GM12878 (cell line): Measurements from ENCODE around the gene LRRC10B. TPM values are rescaled to one million over a fixed set of nuclear protein-coding genes. Genes with fewer than 3 reads are reported as not detected.

Source experiments
- ATAC-seq: fragments of 200-7000 bp; cut with Tn5 transposase; 3 replicates; pipeline ENCODE4 v1.9.1; 2020; ENCODE audit warnings: mild to moderate bottlenecking, moderate library complexity
- BruUV-seq: library from RNA; stranded (reverse); fragments of 400-500 nt; replicated peaks from 2 replicates; lab custom pipeline; 2021; lab: Mats Ljungman, UMichigan
- CTCF ChIA-PET: fragments of 300-600 bp; sonication (Branson Sonifier 250); formaldehyde crosslinking; extraction: SDS; loops from one replicate; lab custom pipeline; 2021; ENCODE audit warnings: inconsistent platforms; lab: Yijun Ruan, JAX
- POLR2A ChIA-PET: fragments of 350-600 bp; formaldehyde crosslinking; extraction: SDS; loops from one replicate; lab custom pipeline; 2021; ENCODE audit warnings: inconsistent platforms; lab: Charles Lee
- RAD21 ChIA-PET: fragments of 300-600 bp; sonication (Branson Sonifier 250); formaldehyde crosslinking; loops from one replicate; lab custom pipeline; 2023; ENCODE audit warnings: antibody characterized with exemption; ENCODE audit not compliant: unreplicated experiment; lab: Charles Lee
- SMC1A ChIA-PET: fragments of 300-600 bp; sonication (Branson Sonifier 250); formaldehyde crosslinking; loops from one replicate; lab custom pipeline; 2023; ENCODE audit not compliant: unreplicated experiment, uncharacterized antibody; lab: Charles Lee
- DNase-seq: peaks from one replicate; pipeline ENCODE4 v3.0.0-alpha.2; 2011; ENCODE audit warnings: low read depth, low spot score
- FAIRE-seq: peaks from 3 replicates; lab custom pipeline; 2011; peaks lifted over from hg19 to GRCh38; lab: Jason Lieb, UNC
- H2AFZ ChIP-seq: 2 replicates; pipeline ENCODE4 v1.6.0; 2011; ENCODE audit warnings: low read depth, low read length, control low read depth; ENCODE audit not compliant: control insufficient read depth
- H3K27ac ChIP-seq: 2 replicates; pipeline ENCODE4 v1.5.1; 2011; ENCODE audit warnings: control low read depth; ENCODE audit not compliant: control insufficient read depth, insufficient read depth
- H3K27me3 ChIP-seq, 2 experiments: replicated peaks in 1 of 2; 2 replicates each; pipeline versions ENCODE4 v1.6.0 to v1.6.1; 2011; ENCODE audit warnings: low read length in 1 of 2; ENCODE audit not compliant: control insufficient read depth in 2 of 2, insufficient read depth in 2 of 2
- H3K36me3 ChIP-seq, 2 experiments: 2 replicates each; pipeline ENCODE4 v1.5.1; 2011; ENCODE audit warnings: low read length in 1 of 2; ENCODE audit not compliant: control insufficient read depth in 2 of 2, insufficient read depth in 2 of 2
- H3K4me1 ChIP-seq: 2 replicates; pipeline ENCODE4 v1.6.1; 2011; ENCODE audit warnings: mild to moderate bottlenecking, low read length, moderate library complexity, mixed read lengths; ENCODE audit not compliant: control insufficient read depth, insufficient read depth
- H3K4me2 ChIP-seq: 2 replicates; pipeline ENCODE4 v1.6.0; 2011; ENCODE audit warnings: control low read depth; ENCODE audit not compliant: control insufficient read depth, insufficient read depth
- H3K4me3 ChIP-seq: fragments of 200-600 bp; sonication (generic); 2 replicates; pipeline ENCODE4 v1.5.1; 2016
- H3K79me2 ChIP-seq: 2 replicates; pipeline ENCODE4 v1.6.0; 2011; ENCODE audit warnings: low read length; ENCODE audit not compliant: control insufficient read depth, insufficient read depth
- H3K9ac ChIP-seq: 2 replicates; pipeline ENCODE4 v1.8.0; 2011; ENCODE audit warnings: low read length, control low read depth, mixed read lengths; ENCODE audit not compliant: control insufficient read depth, insufficient read depth
- H3K9me3 ChIP-seq: replicated peaks from 3 replicates; pipeline ENCODE4 v1.5.1; 2011; ENCODE audit warnings: mild to moderate bottlenecking, low read length; ENCODE audit not compliant: control insufficient read depth, insufficient read depth
- H4K20me1 ChIP-seq: 2 replicates; pipeline ENCODE4 v1.6.0; 2011; ENCODE audit not compliant: control insufficient read depth, insufficient read depth
- CHD2 ChIP-seq: IDR thresholded peaks from 2 replicates; pipeline ENCODE4 v1.6.1; 2011; ENCODE audit warnings: low read depth, low read length, improper control_type of control experiment, borderline replicate concordance
- EED ChIP-seq: sonication (generic); IDR thresholded peaks from 2 replicates; pipeline ENCODE4 v1.6.1; 2016; ENCODE audit warnings: antibody characterized with exemption, low read depth
- ESRRA ChIP-seq: IDR thresholded peaks from 2 replicates; pipeline ENCODE4 v1.6.1; 2012; ENCODE audit warnings: mild to moderate bottlenecking, low read length, improper control_type of control experiment
- ETV6 ChIP-seq, 2 experiments: fragments of 450-650 bp in 1 of 2; IDR thresholded peaks in 1 of 2; conservative IDR thresholded peaks in 1 of 2; 2 replicates each; pipeline ENCODE4 v1.6.1; 2014; ENCODE audit warnings: antibody characterized with exemption in 1 of 2, borderline replicate concordance in 1 of 2, low read depth in 1 of 2, mild to moderate bottlenecking in 1 of 2, moderate library complexity in 1 of 2
- FOXM1 ChIP-seq: IDR thresholded peaks from 2 replicates; pipeline ENCODE4 v1.6.1; 2012; ENCODE audit warnings: low read depth, mild to moderate bottlenecking, inconsistent platforms, low read length, moderate library complexity
- IRF4 ChIP-seq: IDR thresholded peaks from 2 replicates; pipeline ENCODE4 v1.6.1; 2011; ENCODE audit warnings: low read depth, low read length
- IRF5 ChIP-seq: fragments of 450-650 bp; IDR thresholded peaks from 2 replicates; pipeline ENCODE4 v1.6.1; 2017; ENCODE audit warnings: borderline replicate concordance
- NFIC ChIP-seq: IDR thresholded peaks from 2 replicates; pipeline ENCODE4 v1.6.1; 2012; ENCODE audit warnings: low read depth, mild to moderate bottlenecking, inconsistent platforms, low read length, moderate library complexity
- SMC3 ChIP-seq: IDR thresholded peaks from 2 replicates; pipeline ENCODE4 v1.6.1; 2011; ENCODE audit warnings: low read length, improper control_type of control experiment, borderline replicate concordance
- ZBED1 ChIP-seq: IDR thresholded peaks from 2 replicates; pipeline ENCODE4 v1.6.1; 2016; ENCODE audit warnings: borderline replicate concordance
- ZBTB4 ChIP-seq: fragments of 450-650 bp; formaldehyde crosslinking; IDR thresholded peaks from 2 replicates; pipeline ENCODE4 v1.4.0; 2022; ENCODE audit warnings: mild to moderate bottlenecking, moderate library complexity
- ZZZ3 ChIP-seq: IDR thresholded peaks from 2 replicates; pipeline ENCODE4 v1.6.1; 2011; ENCODE audit warnings: low read depth; ENCODE audit not compliant: control insufficient read depth, insufficient read length
- WGBS: methylation state at CpG from one replicate; pipeline ENCODE4 v1.1.6; 2016; ENCODE audit warnings: low lambda C conversion rate; ENCODE audit not compliant: insufficient replicate concordance, insufficient coverage; ENCODE audit errors: missing lambda C conversion rate; 5-methylcytosine and 5-hydroxymethylcytosine counted together
- in situ Hi-C: fragments of 300-500 bp; cut with MboI; formaldehyde crosslinking; loops from 9 replicates; pipeline ENCODE4 v1.14.3; 2018; ENCODE audit warnings: mixed read lengths
- intact Hi-C: fragments of 100-400 bp; cut with micrococcal nuclease; formaldehyde crosslinking; loops from one replicate; pipeline ENCODE4 v1.14.2; 2022; ENCODE audit not compliant: unreplicated experiment
- polyA plus RNA-seq, 11 experiments: library from polyadenylated mRNA; depleted of rRNA in 4 of 11; unstranded in 6 of 11; stranded (reverse) in 5 of 11; fragments of >200 nt; fragmentation: Nextera tagmentation in 4 of 11; fragmentation: Illumina TruSeq in 1 of 11; extraction: Ambion mirVana in 4 of 11; extraction: Trizol in 1 of 11; gene quantifications; 1 replicate in 1 of 11; 2 replicates in 10 of 11; pipeline versions ENCODE4 v1.2.1 to v1.2.3, GENCODE V29; 2011 to 2016; ENCODE audit warnings: inconsistent platforms in 2 of 11, missing spikeins in 2 of 11, low read depth in 1 of 11
- total RNA-seq, 4 experiments: library from RNA; depleted of rRNA in 3 of 4; stranded (reverse); fragments of >200 nt in 3 of 4; fragmentation: Illumina TruSeq in 1 of 4; extraction: Trizol in 1 of 4; gene quantifications; 2 replicates each; pipeline versions ENCODE4 v1.2.1 to v1.2.3, GENCODE V29; 2013 to 2021

LRRC10B gene
- total and polyA plus RNA-seq, 10 of the 15 experiments (the other 5 are each of a cell fraction or from before 2014, with no cell fraction given) = not detected

- H2AFZ ChIP-seq = no peak overlapping the region
- no peak overlapping the region for H3K4me2 ChIP-seq
- TF ChIP-seq NFIC (no peak), IRF4 (no peak), IRF5 (no peak), EED (no peak), ZBED1 (no peak)
- H3K79me2 ChIP-seq = no peaks in the 10 kb centered on the region
- POLR2A ChIA-PET = no interaction called here
- WGBS = 56% methylated on average over 4 of the region's 4 CpGs
- CTCF ChIA-PET = interaction anchor here (1.1 to 1.7 kb wide), 2 partner anchors 18 to 30 kb away, joined by 3 to 4 read pairs; no protein-coding TSS in a partner anchor
- no peaks in the 10 kb centered on the region for H3K4me1 ChIP-seq
- H3K27me3 ChIP-seq = peaks cover 9 to 12% of the 10 kb centered on the region in 2 experiments
- H3K9me3 ChIP-seq = no peaks in the 10 kb centered on the region
- BruUV-seq = no TSS peak
- H3K36me3 ChIP-seq = no peaks in the 10 kb centered on the region
- no peak for DNase-seq
- SMC1A ChIA-PET = no interaction called here
- no peak for FAIRE-seq
- in situ Hi-C loops = no loop called here
- no peak overlapping the region for H3K9ac ChIP-seq
- H3K4me3 ChIP-seq = no peak overlapping the region
- RAD21 ChIA-PET = no interaction called here
- ATAC-seq = no peak
- no peak overlapping the region for H3K27ac ChIP-seq
- no peaks in the 10 kb centered on the region; the same call in 1 of the 2 replicates for H4K20me1 ChIP-seq
- intact Hi-C loops = no loop called here
Observed at GRCh38 chr11:61512435-61512834, 3.9 kb downstream of the LRRC10B start.

- Histone ChIP-seq H2AFZ (no peak overlapping the region), H3K79me2 (no peaks in the 10 kb centered on the region), H3K27me3 (peaks cover 4 to 5% of the 10 kb centered on the region in 2 experiments; a peak in 2 of 4 replicates), H3K4me3 (no peak overlapping the region), H4K20me1 (no peaks in the 10 kb centered on the region; the same call in 1 of the 2 replicates), H3K9ac (no peak overlapping the region), H3K27ac (no peak overlapping the region), H3K4me2 (no peak overlapping the region), H3K36me3 (no peaks in the 10 kb centered on the region), H3K9me3 (no peaks in the 10 kb centered on the region), H3K4me1 (no peaks in the 10 kb centered on the region)
- in situ Hi-C loops (no loop called here), intact Hi-C loops (no loop called here)
- ChIA-PET RAD21 (no interaction called here), POLR2A (no interaction called here), CTCF (interaction anchor here (0.5 to 2.0 kb wide), 5 partner anchors 17 to 125 kb away, joined by 3 to 14 read pairs (median 4); no protein-coding TSS in a partner anchor), SMC1A (no interaction called here)
- BruUV-seq = no TSS peak
- WGBS = 25% methylated on average over 7 of the region's 11 CpGs
- no peak for FAIRE-seq
- no peak for DNase-seq
- ATAC-seq = no peak
- TF ChIP-seq SMC3 = no peak
- no peak for TF ChIP-seq CHD2
- no peak for TF ChIP-seq ZBTB4 (CRISPR knock-in tag)
- TF ChIP-seq ETV6 (conservative IDR thresholded peaks at IDR 0.05 in 1 of 2, IDR thresholded peaks at IDR 0.05 in 1 of 2; ENCODE audit: borderline replicate concordance in 1 of 2, low read depth in 1 of 2) = no peak
- no peak for TF ChIP-seq ZZZ3
- no peak for TF ChIP-seq FOXM1
- no peak for TF ChIP-seq ESRRA
- no peak for TF ChIP-seq IRF4
Observed at GRCh38 chr11:61513143-61513765, 4.7 kb downstream of the LRRC10B start.
